Endodermal cell (in vitro differentiated cells): ENCODE data around the gene TMEM119. TPM values are rescaled to one million over a fixed set of nuclear protein-coding genes. Genes with fewer than 3 reads are reported as not detected.
A peak's percentile ranks its signal among the peaks of the same experiment; 100 is the strongest.
"Not testable (repeated sequence)": the region's sequence is repeated elsewhere in the genome, so short reads cannot be mapped to it uniquely, and the experiment has no call there.

Experiments used
- DNase-seq: peaks from one replicate; pipeline ENCODE4 v3.0.0-alpha.2; 2017
- H3K27ac ChIP-seq: 2 replicates; pipeline ENCODE4 v1.5.1; 2013; ENCODE audit warnings: mild to moderate bottlenecking, low read depth, low read length, moderate library complexity
- H3K27me3 ChIP-seq: 2 replicates; pipeline ENCODE4 v1.6.1; 2013; ENCODE audit warnings: mild to moderate bottlenecking, low read length, moderate library complexity; ENCODE audit not compliant: insufficient read depth, control insufficient read depth, poor library complexity, severe bottlenecking
- H3K36me3 ChIP-seq: 2 replicates; pipeline ENCODE4 v1.7.0; 2013; ENCODE audit warnings: mild to moderate bottlenecking, low read length, moderate library complexity; ENCODE audit not compliant: control insufficient read depth, insufficient read depth
- H3K4me1 ChIP-seq: one replicate; pipeline ENCODE4 v1.7.0; 2013; ENCODE audit warnings: low read length; ENCODE audit not compliant: control insufficient read depth, insufficient read depth
- H3K4me3 ChIP-seq: 2 replicates; pipeline ENCODE4 v1.5.1; 2013; ENCODE audit warnings: mild to moderate bottlenecking, low read length, moderate library complexity
- H3K9ac ChIP-seq: 2 replicates; pipeline ENCODE4 v1.6.1; 2013; ENCODE audit warnings: mild to moderate bottlenecking, low read length, moderate library complexity; ENCODE audit not compliant: poor library complexity, severe bottlenecking; ENCODE audit errors: extremely low read depth
- H3K9me3 ChIP-seq: 2 replicates; pipeline ENCODE4 v1.6.1; 2013; ENCODE audit warnings: mild to moderate bottlenecking, low read length, moderate library complexity; ENCODE audit not compliant: control insufficient read depth
- H3K27ac Mint-ChIP-seq: 2 replicates; pipeline ENCODE4 v1.8.0; 2020; ENCODE audit warnings: mixed read lengths
- H3K27me3 Mint-ChIP-seq: 2 replicates; pipeline ENCODE4 v1.8.0; 2021; ENCODE audit warnings: mild to moderate bottlenecking, mixed read lengths; ENCODE audit not compliant: insufficient read depth
- H3K36me3 Mint-ChIP-seq: 2 replicates; pipeline ENCODE4 v1.8.0; 2020; ENCODE audit warnings: low read depth, mixed read lengths
- H3K4me1 Mint-ChIP-seq: 2 replicates; pipeline ENCODE4 v1.8.0; 2020; ENCODE audit warnings: mixed read lengths
- H3K4me3 Mint-ChIP-seq: 2 replicates; pipeline ENCODE4 v1.8.0; 2020; ENCODE audit warnings: mild to moderate bottlenecking, moderate library complexity, mixed read lengths
- H3K9me3 Mint-ChIP-seq: 2 replicates; pipeline ENCODE4 v1.8.0; 2020; ENCODE audit warnings: mild to moderate bottlenecking, mixed read lengths
- WGBS, 2 experiments: methylation state at CpG; one replicate each; pipeline versions ENCODE4 v1.1.5 to v1.1.7; 2013; ENCODE audit warnings: missing lambda C conversion rate in 2 of 2, mixed read lengths in 1 of 2; ENCODE audit not compliant: insufficient coverage in 1 of 2, insufficient read length in 1 of 2; 5-methylcytosine and 5-hydroxymethylcytosine counted together
- total RNA-seq, 2 donors: library from RNA; stranded (reverse); fragmentation: NEBNext Ultra II Directional in 1 of 2; extraction: Animal tissue kit (Norgen Biotek cat#: 25700) in 1 of 2; gene quantifications; 2 replicates in 1 of 2; 3 replicates in 1 of 2; pipeline ENCODE4 v1.2.1, GENCODE V29; 2021
- TF ChIP-seq, protein P1 (sequence below): fragments of 200-600 bp; sonication (generic); conservative IDR thresholded peaks from 2 replicates; pipeline ENCODE4 v1.5.0; 2021; ENCODE audit warnings: antibody characterized with exemption, mild to moderate bottlenecking

Gene TMEM119
- total RNA-seq, 2 donors from 2014 or later = 0.11 to 0.15 TPM

DNA sequence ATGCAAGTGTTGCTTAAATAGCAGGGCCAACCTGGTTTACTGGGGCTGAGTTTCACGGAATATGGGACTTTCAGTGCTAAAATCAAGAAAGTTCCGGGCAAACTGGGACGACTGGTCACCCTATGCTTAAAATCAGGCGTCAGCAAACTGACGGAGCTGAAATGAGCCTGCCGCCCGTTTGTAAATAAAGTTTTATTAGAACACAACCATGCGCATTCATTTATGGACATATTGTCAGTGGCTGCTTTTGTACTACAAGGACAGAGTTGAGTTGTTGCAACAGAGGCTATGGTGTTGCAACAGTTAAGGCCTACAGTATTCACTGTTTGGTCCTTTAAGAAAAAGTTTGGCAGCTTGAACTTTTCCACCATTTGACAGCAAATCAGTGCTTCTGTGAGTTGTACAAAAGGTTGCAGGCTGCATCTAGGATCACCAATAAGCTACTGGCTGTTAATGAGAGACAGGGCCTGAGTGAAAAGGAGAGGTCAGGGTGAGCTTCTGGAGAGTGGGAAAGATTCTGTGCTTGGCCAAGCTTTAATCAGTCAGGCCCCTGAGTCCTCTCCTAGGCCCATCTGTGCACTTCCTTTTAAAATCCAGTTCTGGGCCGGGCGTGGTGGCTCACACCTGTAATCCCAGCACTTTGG lies 22.5 kb upstream of the TMEM119 start:
- Histone ChIP-seq H3K36me3 (no peaks in the 10 kb centered on the region), H3K9me3 (no peaks in the 10 kb centered on the region), H3K27ac (no peak overlapping the region), H3K4me1 (no peaks in the 10 kb centered on the region), H3K9ac (no peak overlapping the region), H3K4me3 (no peak overlapping the region), H3K27me3 (no peaks in the 10 kb centered on the region)
- no peak overlapping the region for H3K4me3 Mint-ChIP-seq
- H3K9me3 Mint-ChIP-seq = peaks cover 10% of the 10 kb centered on the region
- TF ChIP-seq, protein P1, sequence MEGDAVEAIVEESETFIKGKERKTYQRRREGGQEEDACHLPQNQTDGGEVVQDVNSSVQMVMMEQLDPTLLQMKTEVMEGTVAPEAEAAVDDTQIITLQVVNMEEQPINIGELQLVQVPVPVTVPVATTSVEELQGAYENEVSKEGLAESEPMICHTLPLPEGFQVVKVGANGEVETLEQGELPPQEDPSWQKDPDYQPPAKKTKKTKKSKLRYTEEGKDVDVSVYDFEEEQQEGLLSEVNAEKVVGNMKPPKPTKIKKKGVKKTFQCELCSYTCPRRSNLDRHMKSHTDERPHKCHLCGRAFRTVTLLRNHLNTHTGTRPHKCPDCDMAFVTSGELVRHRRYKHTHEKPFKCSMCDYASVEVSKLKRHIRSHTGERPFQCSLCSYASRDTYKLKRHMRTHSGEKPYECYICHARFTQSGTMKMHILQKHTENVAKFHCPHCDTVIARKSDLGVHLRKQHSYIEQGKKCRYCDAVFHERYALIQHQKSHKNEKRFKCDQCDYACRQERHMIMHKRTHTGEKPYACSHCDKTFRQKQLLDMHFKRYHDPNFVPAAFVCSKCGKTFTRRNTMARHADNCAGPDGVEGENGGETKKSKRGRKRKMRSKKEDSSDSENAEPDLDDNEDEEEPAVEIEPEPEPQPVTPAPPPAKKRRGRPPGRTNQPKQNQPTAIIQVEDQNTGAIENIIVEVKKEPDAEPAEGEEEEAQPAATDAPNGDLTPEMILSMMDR = no peak
- H3K36me3 Mint-ChIP-seq = no peaks in the 10 kb centered on the region
- H3K27ac Mint-ChIP-seq = no peak overlapping the region
- WGBS, 2 experiments = 95% methylated on average over 10 of the region's 10 CpGs
- no peak for DNase-seq
- H3K4me1 Mint-ChIP-seq = no peaks in the 10 kb centered on the region
- H3K27me3 Mint-ChIP-seq = peaks cover 2% of the 10 kb centered on the region

DNA sequence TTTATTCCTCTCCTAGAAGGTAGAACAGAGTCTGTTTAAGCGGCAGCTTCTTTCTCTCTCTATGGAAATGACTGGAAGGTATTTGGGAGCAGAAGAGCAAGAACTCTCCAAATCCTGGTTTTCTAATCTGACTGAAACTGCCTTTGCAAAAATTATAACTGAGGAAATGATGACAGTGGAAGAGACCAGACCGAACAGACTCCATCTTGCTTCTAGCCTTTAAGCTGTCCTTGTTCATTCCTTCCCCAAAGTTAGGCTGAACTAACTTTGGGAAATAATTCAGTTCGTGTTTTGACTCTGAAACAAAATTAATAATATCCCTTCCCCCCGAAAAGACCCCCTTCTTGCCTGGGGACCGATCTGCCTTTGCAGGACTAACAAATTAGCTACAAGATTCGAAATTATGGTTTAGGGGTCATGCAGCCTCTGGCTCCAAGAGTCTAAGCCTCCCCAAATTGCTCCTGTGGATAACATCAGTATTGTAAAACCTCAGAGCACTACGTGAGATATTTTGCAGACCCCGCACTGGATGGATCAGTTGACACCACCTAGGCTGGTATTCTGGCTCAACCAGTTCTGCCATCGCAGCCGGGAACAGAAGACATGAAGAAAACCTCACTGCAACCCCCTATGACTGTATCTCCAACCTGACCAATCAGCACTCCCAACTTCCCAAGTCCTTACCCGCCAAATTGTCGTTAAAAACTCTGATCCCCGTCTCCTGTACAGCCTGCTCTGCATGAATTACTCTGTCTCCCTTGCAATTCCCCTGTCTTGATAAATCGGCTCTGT lies 21.7 kb upstream of the TMEM119 start:
- H3K4me1 ChIP-seq = no peaks in the 10 kb centered on the region
- no peak for DNase-seq
- no peak overlapping the region for H3K9ac ChIP-seq
- 90 to 92% methylated on average over 11 to 14 of the region's 14 CpGs for WGBS, 2 experiments
- Mint-ChIP-seq H3K27me3 (peaks cover 2% of the 10 kb centered on the region), H3K36me3 (no peaks in the 10 kb centered on the region), H3K4me3 (no peak overlapping the region), H3K9me3 (peaks cover 10% of the 10 kb centered on the region), H3K4me1 (no peaks in the 10 kb centered on the region), H3K27ac (no peak overlapping the region)
- H3K27me3 ChIP-seq = no peaks in the 10 kb centered on the region
- H3K9me3 ChIP-seq = no peaks in the 10 kb centered on the region
- H3K4me3 ChIP-seq = no peak overlapping the region
- TF ChIP-seq, protein P1 = no peak
- H3K27ac ChIP-seq = no peak overlapping the region
- no peaks in the 10 kb centered on the region for H3K36me3 ChIP-seq

DNA sequence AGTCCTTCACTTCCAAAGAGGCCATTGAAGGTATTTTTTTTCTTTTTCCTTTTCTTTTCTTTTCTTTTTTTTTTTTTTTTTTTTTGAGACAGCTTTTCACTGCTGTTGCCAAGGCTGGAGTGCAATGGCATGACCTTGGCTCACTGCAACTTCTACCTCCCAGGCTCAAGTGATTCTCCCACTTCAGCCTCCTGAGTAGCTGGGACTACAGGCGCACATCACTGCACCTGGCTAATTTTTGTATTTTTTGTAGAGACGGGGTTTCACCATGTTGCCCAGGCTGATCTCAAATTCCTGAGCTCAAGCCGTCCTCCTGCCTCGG lies 21.0 kb upstream of the TMEM119 start:
- H3K4me3 Mint-ChIP-seq, H3K27ac ChIP-seq, H3K36me3 ChIP-seq, H3K27me3 Mint-ChIP-seq, H3K4me1 ChIP-seq, H3K4me1 Mint-ChIP-seq, H3K27me3 ChIP-seq, DNase-seq, H3K9ac ChIP-seq, H3K9me3 ChIP-seq, H3K36me3 Mint-ChIP-seq, H3K4me3 ChIP-seq: not testable (repeated sequence)
- peaks cover 10% of the 10 kb centered on the region for H3K9me3 Mint-ChIP-seq
- 83 to 90% methylated on average over 4 of the region's 4 CpGs for WGBS, 2 experiments
- H3K27ac Mint-ChIP-seq = peak overlapping the region; percentile 68
